Right lobe of liver (tissue), 4 donors: ENCODE results near the gene AAK1.

Source experiments
- POLR2A ChIP-seq: fragments of 450-650 bp; IDR thresholded peaks from one replicate; pipeline ENCODE4 v1.6.1; 2017; ENCODE audit warnings: antibody characterized with exemption, mild to moderate bottlenecking
- TF ChIP-seq, protein P1 (sequence below), 4 donors: fragments of 200-600 bp in 3 of 4; fragments of 450-650 bp in 1 of 4; IDR thresholded peaks; one replicate each; pipeline versions ENCODE4 v1.5.1 to v1.8.0; 2016 to 2022; ENCODE audit warnings: antibody characterized with exemption in 4 of 4, mild to moderate bottlenecking in 2 of 4
- donor health status: DM: no; HTN: no; CAD: no.
- donor health status: DM: no; HTN: no; CAD: no.
- donor health status: DM: no; HTN: yes; CAD: no.

DNA sequence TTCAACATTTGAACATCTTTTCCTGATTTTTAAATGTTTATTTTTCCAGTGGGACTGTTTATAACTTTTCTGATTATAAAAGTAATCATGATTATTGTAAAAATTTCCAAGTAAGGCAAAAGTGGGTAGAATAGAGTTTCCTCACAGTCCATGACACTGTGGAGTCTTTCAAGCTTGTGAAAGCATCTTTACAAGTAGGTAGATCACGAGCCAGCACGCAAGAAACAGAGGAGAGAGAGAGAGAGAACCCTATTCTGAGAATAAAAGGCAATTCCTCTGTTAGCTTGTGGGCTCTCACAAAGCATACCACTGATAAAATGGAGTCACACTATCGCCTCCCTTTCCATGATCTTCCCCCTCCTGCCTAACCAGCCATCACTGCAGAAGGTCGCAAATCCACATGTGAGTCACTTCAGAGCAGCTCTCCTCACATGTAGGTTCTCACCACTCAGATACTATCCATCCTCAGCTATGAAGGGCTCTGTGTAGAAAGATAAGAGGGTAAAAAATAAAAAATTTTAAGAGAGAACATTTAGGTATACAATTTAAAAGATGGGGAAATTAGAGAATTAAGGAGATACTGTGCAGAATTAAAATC is 40.3 kb downstream of the AAK1 start:
- TF ChIP-seq, protein P1, sequence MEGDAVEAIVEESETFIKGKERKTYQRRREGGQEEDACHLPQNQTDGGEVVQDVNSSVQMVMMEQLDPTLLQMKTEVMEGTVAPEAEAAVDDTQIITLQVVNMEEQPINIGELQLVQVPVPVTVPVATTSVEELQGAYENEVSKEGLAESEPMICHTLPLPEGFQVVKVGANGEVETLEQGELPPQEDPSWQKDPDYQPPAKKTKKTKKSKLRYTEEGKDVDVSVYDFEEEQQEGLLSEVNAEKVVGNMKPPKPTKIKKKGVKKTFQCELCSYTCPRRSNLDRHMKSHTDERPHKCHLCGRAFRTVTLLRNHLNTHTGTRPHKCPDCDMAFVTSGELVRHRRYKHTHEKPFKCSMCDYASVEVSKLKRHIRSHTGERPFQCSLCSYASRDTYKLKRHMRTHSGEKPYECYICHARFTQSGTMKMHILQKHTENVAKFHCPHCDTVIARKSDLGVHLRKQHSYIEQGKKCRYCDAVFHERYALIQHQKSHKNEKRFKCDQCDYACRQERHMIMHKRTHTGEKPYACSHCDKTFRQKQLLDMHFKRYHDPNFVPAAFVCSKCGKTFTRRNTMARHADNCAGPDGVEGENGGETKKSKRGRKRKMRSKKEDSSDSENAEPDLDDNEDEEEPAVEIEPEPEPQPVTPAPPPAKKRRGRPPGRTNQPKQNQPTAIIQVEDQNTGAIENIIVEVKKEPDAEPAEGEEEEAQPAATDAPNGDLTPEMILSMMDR (IDR thresholded peaks at IDR 0.05): no peak
- no peak for TF ChIP-seq POLR2A
